HFFc6 (cell line): ENCODE data around the gene GGACT. TPM values are rescaled to one million over a fixed set of nuclear protein-coding genes. Genes with fewer than 3 reads are reported as not detected.

ENCODE experiments used
- DNase-seq: peaks from one replicate; pipeline ENCODE4 v3.0.0-alpha.2; 2018
- H3K27ac Mint-ChIP-seq: 2 replicates; pipeline ENCODE4 v1.8.0; 2020; ENCODE audit warnings: mild to moderate bottlenecking, mixed read lengths
- H3K27me3 Mint-ChIP-seq: 2 replicates; pipeline ENCODE4 v1.8.0; 2021; ENCODE audit warnings: mild to moderate bottlenecking, moderate library complexity, mixed read lengths; ENCODE audit not compliant: insufficient read depth
- H3K36me3 Mint-ChIP-seq: 2 replicates; pipeline ENCODE4 v1.8.0; 2021; ENCODE audit warnings: low read depth, mixed read lengths
- H3K4me1 Mint-ChIP-seq: 2 replicates; pipeline ENCODE4 v1.8.0; 2020; ENCODE audit warnings: low read depth, mixed read lengths
- H3K4me3 Mint-ChIP-seq: 2 replicates; pipeline ENCODE4 v1.8.0; 2020; ENCODE audit warnings: mild to moderate bottlenecking, moderate library complexity, mixed read lengths
- H3K9me3 Mint-ChIP-seq: 2 replicates; pipeline ENCODE4 v1.8.0; 2020; ENCODE audit warnings: mild to moderate bottlenecking, mixed read lengths
- total RNA-seq, 6 experiments: library from RNA; stranded (reverse); fragmentation: NEBNext Ultra II Directional; extraction: Animal tissue kit (Norgen Biotek cat#: 25700); gene quantifications; 2 replicates in 1 of 6; 3 replicates in 5 of 6; pipeline ENCODE4 v1.2.3, GENCODE V29; 2021
- TF ChIP-seq, protein P1 (sequence below): fragments of 200-600 bp; sonication (generic); IDR thresholded peaks from 2 replicates; pipeline ENCODE4 v1.5.0; 2021; ENCODE audit warnings: antibody characterized with exemption, mild to moderate bottlenecking

The GGACT gene
- total RNA-seq, 6 experiments from 2014 or later = 0.99 to 3.0 (median 1.8) TPM

DNA sequence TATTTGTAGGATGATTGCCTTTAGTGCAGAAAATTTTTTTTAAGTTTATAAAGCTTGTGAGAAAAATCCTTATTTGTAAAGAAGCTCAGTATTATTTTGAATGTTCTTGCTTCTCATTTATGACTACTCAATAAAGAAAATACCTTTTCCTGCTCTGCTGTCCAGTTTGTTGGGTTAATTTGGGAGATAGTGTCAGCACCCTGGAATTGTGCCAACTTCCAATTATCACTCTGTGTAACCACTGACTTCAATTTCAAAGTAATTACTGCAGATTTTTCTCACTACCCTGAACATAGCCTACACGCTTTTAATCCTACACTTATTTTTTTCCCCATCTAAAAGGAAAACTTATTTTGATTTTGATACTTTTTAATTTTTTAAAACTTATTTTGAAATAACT lies 93.1 kb downstream of the GGACT start:
- TF ChIP-seq, protein P1, sequence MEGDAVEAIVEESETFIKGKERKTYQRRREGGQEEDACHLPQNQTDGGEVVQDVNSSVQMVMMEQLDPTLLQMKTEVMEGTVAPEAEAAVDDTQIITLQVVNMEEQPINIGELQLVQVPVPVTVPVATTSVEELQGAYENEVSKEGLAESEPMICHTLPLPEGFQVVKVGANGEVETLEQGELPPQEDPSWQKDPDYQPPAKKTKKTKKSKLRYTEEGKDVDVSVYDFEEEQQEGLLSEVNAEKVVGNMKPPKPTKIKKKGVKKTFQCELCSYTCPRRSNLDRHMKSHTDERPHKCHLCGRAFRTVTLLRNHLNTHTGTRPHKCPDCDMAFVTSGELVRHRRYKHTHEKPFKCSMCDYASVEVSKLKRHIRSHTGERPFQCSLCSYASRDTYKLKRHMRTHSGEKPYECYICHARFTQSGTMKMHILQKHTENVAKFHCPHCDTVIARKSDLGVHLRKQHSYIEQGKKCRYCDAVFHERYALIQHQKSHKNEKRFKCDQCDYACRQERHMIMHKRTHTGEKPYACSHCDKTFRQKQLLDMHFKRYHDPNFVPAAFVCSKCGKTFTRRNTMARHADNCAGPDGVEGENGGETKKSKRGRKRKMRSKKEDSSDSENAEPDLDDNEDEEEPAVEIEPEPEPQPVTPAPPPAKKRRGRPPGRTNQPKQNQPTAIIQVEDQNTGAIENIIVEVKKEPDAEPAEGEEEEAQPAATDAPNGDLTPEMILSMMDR = no peak
- Mint-ChIP-seq H3K36me3 (no peaks in the 10 kb centered on the region), H3K9me3 (no peaks in the 10 kb centered on the region), H3K27ac (no peak overlapping the region), H3K4me1 (peaks cover 36% of the 10 kb centered on the region), H3K4me3 (no peak overlapping the region), H3K27me3 (no peaks in the 10 kb centered on the region; the same call in none of the 2 replicates)
- DNase-seq = no peak

DNA sequence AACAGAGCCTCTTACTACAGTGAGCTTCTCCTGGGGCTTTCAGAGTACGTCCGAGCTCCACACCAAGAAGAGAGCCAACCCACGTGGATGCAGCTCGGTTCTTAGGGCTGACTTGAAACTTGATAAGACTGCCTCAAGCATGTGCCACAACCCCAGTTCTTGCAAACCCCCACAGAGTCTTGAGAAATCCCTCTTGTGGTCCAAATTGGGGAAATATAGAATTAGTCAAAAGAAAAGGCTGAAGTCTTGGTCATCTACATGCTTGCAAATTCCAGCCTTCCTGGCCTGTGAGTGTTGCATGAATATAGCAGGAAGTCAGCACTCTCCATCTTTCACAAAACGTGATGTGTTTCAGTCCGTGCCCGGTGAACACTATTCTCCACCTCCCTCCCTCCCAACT lies 95.2 kb downstream of the GGACT start:
- Mint-ChIP-seq H3K27ac (no peak overlapping the region), H3K9me3 (no peaks in the 10 kb centered on the region), H3K27me3 (no peaks in the 10 kb centered on the region; the same call in none of the 2 replicates), H3K4me1 (peaks cover 27% of the 10 kb centered on the region), H3K4me3 (no peak overlapping the region), H3K36me3 (no peaks in the 10 kb centered on the region)
- TF ChIP-seq, protein P1 = no peak
- DNase-seq = no peak

DNA sequence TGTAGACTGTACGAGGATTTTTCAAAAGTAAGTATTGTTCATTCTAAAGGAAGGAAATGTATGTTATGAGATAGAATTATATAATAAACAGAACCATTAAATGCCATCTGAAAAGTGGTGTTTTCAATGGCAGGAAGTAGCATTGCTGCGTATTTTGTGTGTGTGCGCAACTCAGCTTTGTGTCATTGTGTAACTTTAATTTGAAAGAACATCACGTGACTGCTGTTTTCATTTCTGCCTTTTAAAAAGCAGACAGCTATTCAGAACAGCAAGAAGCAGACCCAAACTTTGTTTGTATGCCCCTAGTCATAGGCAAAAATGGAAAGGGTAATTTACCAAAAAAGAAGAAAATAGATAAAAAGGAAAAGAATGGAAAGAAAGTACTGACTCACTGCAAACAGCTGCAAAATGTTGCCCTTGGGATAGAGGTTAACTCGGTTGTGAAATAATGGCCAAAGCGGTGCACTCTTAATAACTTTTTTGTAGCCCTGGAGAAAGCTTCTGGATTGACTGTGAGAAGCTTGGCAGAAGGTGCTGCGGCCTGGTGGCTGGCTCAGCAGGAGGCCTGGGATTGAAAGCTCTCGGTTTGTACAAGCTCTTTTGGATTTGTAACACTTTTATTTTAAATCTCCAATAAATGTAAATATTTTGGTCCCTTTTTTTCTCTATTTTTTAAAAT lies 97.3 kb downstream of the GGACT start:
- no peak for DNase-seq
- Mint-ChIP-seq H3K4me3 (no peak overlapping the region), H3K36me3 (no peaks in the 10 kb centered on the region), H3K27me3 (no peaks in the 10 kb centered on the region; the same call in none of the 2 replicates), H3K9me3 (no peaks in the 10 kb centered on the region), H3K4me1 (peaks cover 7% of the 10 kb centered on the region), H3K27ac (no peak overlapping the region)
- TF ChIP-seq, protein P1 = no peak

GRCh38 chr13:100490692-100491091 lies 97.9 kb downstream of the GGACT start:
- no peaks in the 10 kb centered on the region for H3K9me3 Mint-ChIP-seq
- no peak overlapping the region for H3K27ac Mint-ChIP-seq
- H3K4me3 Mint-ChIP-seq = no peak overlapping the region
- TF ChIP-seq, protein P1 = no peak
- no peaks in the 10 kb centered on the region for H3K36me3 Mint-ChIP-seq
- peaks cover 6% of the 10 kb centered on the region; the same call in 1 of the 2 replicates for H3K4me1 Mint-ChIP-seq
- no peak for DNase-seq
- H3K27me3 Mint-ChIP-seq = no peaks in the 10 kb centered on the region; the same call in 1 of the 2 replicates

DNA sequence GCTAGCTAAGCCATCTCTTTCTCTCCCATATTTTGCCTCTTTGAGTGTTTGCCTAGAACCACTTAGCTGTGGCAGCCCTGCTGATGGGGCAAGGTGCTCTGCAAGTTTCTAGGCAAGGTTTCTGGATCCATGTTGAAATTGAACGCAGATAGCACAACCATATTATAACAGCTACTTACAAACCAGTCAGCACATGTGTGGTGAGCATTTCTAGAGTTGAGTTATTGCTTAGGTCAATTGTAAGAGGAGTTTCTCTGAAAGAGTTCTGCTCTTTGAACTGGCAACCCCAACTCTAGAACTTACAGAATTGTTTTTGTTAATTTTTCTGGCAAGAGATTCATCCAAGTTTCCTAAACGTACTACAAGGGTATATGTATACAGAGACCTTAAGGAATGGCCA lies 103.3 kb downstream of the GGACT start:
- no peak for DNase-seq
- no peaks in the 10 kb centered on the region for H3K27me3 Mint-ChIP-seq
- H3K4me1 Mint-ChIP-seq = peaks cover 11% of the 10 kb centered on the region
- H3K27ac Mint-ChIP-seq = no peak overlapping the region
- no peak overlapping the region for H3K4me3 Mint-ChIP-seq
- no peaks in the 10 kb centered on the region for H3K9me3 Mint-ChIP-seq
- H3K36me3 Mint-ChIP-seq = no peaks in the 10 kb centered on the region
- TF ChIP-seq, protein P1 = no peak
